Daoy (cell line): Measurements from ENCODE around the gene PHTF1. TPM values are rescaled to one million over a fixed set of nuclear protein-coding genes. Genes with fewer than 3 reads are reported as not detected.

ENCODE experiments used
- DNase-seq: peaks from one replicate; pipeline ENCODE4 v3.0.0-alpha.2; 2015; ENCODE audit warnings: low read depth
- total RNA-seq: library from RNA; depleted of rRNA; stranded (reverse); fragments of >200 nt; shearing (Covaris generic); gene quantifications from 2 replicates; pipeline ENCODE4 v1.2.3, GENCODE V29; 2014; rRNA removed

PHTF1 gene
- total RNA-seq: 89.4 and 93.0 TPM in 2 replicates

- DNase-seq: peak; percentile 95
These were observed at the start of gene PHTF1 for GRCh38 chr1:113759333-113760101. Gene PHTF1, minus strand, starts transcription at chr1:113759486. Its CDS starts 783 bp downstream, at chr1:113758703.

GRCh38 chr1:113808450-113809195 is 49.3 kb upstream of the PHTF1 start:
- DNase-seq: no peak

DNA sequence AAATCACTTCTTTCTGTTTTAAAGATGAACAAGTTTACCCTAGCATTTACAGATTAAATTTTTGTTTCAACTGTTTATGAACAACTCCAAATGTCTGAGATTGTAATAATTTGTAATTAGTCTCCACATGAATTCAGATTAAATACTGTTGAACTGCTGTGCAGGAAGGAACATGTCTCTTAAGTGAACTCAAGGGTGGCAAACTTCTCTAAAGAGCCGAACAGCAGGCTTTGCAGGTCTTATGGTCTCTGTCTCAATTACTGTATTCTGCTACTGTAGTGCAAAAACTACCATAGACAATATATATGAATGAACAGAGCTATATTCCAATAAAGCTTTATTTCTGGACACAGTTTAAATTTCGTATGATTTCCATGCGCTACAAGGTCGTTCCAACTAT is 46.4 kb upstream of the PHTF1 start:
- no peak for DNase-seq

DNA sequence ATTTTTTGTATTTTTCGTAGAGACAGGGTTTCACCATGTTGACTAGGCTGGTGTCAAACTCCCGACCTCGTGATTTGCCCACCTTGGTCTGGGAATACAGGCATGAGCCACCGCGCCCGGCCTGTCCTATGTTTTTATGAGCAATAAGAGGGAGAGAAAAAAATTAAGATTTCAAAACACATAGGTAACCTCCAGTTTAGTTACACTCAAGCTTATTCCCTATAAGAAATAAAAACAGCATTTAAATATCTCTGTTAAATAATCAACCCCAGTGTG is 45.9 kb upstream of the PHTF1 start:
- DNase-seq: no peak

DNA sequence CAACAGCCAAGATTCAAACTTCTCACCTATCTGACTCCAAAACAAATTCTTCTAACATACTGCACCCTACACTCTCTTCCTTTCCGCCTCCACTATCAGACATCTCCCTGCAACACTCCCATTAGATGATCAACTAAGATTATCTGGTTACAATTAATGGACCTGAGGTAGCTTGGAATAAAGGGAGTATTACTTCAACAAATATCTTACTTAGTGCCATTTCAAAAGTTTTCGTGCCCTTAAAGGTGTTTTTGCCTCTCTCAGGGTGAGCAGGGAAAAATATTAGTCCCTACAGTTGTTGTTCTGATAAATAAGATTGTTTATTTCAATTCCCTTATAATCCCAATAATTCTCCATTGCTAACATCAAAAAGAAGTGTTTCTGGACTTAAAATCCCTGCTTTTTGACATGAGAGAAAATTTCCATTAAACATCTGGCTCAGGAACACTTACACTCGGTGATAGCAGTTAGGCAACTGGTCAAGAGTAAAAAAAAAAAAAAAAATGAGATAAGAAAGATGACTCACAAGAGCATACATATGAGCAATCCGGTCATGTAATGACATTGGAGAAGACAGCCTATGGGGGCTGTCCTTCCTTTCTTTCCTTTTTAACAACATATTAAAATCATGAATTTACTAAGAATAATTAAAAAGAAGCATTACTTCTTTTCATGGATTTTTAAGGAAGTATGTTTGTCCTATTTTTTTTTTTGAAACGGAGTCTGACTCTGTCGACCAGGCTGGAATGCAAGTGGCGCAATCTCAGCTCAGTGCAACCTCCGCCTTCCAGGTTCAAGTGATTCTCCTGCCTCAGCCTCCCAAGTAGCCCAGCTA is 45.4 kb upstream of the PHTF1 start:
- peak; percentile 68 for DNase-seq

DNA sequence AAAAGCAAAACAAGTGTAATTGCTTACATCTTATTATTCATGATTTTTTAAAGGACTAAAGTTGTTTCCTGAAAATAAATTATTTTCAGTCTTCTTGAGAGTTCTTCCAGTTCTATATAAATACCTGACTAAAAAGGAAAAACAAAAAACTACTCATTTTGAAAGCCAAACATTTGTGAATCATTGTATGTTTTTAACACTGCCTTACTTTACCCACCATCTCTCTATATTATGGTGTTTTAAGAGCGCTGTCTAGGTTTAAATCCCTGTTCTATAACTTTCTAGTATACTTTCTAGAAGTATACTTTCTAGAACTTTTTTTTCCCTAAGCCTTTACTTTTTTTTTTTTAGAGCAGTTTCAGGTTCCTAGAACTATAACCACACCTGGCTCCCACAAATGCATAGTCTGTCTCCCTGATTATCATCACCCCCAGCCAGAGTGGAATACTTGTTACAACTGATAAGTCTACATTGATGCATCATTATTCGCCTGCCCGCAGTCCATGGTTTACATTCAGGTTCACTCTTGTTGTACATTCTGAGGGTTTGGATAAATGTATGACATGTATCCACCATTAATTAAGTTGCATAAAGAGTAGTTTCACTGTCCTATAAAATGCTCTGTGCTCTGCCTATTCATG is 43.2 kb upstream of the PHTF1 start:
- no peak for DNase-seq

DNA sequence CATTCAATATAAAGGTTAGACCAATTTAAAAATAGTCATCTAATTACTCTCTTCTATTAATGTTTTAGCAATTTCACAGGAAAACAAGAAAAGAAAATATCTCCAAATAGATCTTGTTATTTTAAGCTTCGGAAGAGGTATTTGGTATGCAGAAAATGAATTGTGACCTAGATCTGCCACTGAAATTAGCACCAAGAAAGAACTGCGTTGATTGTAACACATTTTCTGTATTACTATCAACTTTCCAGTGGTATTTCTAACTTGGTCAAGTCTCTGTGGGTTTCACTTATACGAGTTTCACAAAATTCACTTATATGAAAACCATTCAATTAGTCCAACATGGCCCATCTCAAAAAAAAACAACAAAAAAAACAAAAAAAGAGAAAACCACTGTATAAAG is 41.2 kb upstream of the PHTF1 start:
- no peak for DNase-seq

DNA sequence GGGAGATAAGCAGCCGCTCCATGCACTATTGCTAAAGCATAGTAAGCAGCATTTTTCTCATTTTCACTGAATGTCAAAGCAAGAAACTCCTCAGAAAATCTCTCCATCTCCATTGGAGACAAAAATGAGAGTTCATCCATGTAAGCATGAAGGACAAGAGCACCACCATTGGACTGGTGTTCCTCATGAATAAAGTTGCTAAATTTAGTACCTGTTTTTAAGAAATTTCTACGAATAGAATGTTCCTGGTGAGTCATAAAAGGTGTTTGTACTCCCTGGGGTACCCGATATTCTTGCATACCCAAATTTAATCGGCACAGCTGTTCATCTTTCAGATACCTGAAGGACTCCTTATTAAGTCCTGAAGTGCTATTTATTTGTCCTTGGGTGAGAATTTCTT is 38.2 kb upstream of the PHTF1 start:
- DNase-seq: no peak

DNA sequence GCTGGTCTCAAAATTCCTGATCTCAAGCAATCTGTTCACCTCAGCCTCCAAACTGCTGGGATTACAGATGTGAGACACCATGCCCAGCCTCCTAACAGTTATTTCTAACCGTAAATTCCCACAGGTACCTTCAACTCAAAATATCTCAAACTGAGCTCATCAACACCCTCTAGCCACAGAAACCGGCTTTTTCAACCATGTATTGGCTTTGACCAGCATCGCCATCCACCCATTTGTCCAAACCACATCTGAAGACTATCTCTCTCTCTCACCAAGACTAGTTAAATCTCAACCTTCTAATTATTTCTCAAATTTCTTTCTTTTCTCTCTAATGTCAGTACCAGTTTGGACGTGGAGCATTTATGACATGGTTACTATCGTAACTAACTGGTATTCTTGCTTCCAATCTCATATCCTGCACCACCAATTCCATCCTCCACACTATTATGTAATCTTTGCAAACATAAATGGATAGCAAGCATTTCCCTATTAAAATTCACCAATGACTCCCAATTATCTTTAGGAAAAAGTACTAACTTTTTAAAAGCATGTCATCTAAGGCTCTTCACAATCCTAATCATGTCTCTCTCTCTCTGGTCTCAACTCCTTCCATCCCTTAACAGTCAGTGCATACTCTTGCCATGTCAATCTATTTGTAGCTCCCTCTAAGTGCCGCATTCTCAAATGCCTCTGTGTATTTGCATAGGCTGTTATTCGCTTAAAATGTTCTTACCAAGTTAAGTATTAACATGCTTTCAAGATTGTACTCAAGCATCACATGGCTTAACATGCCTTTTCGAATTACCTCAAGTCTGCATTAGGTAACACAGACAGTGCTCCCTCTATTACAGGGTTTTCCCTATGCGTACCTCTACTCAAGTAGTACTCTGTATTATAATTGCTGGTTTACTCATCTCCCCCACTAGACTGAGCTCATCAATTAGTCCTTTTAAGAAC is 34.9 kb upstream of the PHTF1 start:
- DNase-seq: no peak

DNA sequence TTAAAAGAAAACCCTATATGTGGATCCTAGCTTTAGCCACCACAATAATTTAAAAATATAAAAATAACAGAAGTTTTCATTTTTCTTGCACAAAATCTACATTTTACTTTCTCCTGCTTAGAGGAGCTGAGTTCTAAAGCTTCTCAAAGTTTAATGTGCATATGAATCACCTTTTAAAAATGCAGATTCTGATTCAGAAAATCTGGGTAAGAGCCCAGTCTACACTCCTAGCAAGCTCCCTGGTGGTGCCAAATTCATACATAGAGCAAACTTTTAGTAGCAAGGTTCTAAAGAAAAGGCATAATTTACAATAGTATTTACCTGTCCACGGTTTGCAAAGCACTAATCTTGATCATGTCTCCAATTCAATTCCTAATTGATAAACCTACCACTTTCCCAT is 33.7 kb upstream of the PHTF1 start:
- no peak for DNase-seq

DNA sequence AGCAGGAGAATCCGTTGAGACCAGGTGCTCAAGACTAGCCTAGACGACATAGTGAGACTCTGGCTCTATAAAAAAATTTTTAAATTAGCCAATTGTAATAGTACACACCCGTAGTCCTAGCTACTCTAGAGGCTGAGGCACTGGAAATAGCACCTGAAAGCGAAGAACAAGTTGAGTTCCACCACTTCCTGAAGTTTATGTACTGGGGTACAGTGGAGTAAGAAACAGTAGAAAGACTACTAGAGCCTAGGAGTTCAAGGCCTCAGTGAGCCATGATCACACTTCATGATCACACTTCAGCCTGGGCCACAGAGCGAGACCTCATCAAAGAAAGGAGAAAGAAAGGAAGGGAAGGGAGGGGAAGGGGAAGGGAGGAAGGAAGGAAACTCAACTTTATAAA is 33.2 kb upstream of the PHTF1 start:
- no peak for DNase-seq

DNA sequence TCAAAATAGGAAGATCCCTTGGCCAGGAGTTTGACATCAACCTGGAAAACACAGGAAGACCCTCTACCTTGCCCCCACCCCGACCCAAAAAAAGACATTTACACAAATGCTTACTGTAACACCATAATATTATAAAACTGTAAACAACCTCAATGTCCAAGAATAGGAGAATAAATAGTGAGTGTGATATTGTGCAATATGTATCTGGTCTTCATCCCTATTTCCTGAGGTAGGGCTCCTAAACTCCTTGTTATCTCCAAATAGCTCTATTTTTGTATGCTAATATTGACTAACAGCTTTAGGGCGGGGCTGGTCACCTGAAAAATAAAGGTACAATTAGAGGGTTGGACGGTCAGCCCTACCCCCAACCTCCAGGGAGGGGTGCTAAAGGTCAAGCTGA is 29.5 kb upstream of the PHTF1 start:
- no peak for DNase-seq

- no peak for DNase-seq
These were observed 28.4 kb upstream of the PHTF1 start for GRCh38 chr1:113787663-113788062.

DNA sequence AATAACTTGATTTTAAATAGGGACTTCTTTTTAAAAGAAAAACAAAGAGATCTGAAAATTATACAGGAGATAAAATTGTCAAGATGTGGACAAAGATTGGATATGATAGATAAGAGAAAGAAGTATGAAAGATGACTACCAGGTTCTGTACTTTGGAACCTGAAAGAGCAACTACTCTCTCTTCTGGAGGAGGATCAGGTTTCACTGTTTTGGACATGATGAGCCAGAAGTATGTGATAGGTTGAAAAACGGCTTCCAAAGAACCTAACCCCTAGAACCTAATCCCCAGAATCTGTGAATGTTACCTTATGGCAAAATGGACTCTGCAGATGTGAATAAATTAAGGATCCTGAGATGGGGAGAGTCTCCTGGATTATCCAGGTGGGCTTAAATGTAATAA is 26.8 kb upstream of the PHTF1 start:
- DNase-seq: no peak

- DNase-seq: no peak
These were observed 25.0 kb upstream of the PHTF1 start for GRCh38 chr1:113784104-113784779.

DNA sequence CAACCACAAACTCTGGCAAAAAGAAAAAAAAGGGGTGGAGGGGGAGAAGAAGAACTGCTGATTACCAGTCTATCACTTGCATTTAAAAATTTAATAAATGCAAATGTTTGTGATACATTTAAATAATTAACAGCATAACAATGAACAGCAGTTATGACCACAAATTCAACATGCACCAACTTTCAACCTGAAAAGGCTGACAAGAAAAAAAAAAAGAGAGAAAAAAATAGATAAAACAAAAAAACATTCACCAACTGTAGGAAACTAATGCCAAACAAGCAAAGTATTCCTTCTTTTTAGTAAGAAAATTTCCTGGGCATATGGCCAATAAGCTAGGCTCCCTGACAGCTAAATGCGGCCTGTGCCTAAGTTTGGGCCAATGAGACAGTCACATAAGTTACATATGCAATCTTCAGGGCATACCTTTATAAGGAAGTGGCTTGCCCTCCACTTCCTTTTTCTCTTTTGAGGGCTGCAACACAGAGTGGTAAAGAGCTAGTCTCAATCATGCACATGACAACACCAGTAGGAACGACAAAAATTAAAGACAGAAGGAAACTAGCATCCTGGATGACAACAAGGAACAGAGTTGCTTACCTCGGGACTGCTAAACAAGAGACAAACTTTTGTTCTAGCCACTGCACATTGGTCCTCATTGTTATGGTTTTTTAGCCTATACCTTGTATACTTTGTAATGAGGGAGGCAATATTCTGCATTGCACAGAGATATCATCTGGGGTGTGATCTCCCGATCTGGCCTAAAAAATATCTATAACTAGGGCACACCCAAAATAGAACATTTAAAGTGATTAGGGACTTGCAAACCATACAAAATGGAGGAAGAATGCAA is 24.2 kb upstream of the PHTF1 start:
- DNase-seq: peak; percentile 17

GRCh38 chr1:113782406-113782805 is 23.1 kb upstream of the PHTF1 start:
- DNase-seq: no peak

GRCh38 chr1:113780374-113781146 is 21.3 kb upstream of the PHTF1 start:
- no peak for DNase-seq

GRCh38 chr1:113779542-113779941 is 20.3 kb upstream of the PHTF1 start:
- DNase-seq: no peak
